ENCODE results near the gene UROC1. TPM values are rescaled to one million over a fixed set of nuclear protein-coding genes. Genes with fewer than 3 reads are reported as not detected.
A peak's percentile ranks its signal among the peaks of the same experiment; 100 is the strongest.

The UROC1 gene
- total RNA-seq, 3 donors from 2014 or later: not detected

- H3K4me3 ChIP-seq: no peak overlapping the region
- no peaks in the 10 kb centered on the region for H3K9me3 ChIP-seq
- peaks cover 17% of the 10 kb centered on the region for H3K4me1 ChIP-seq (ENCODE audit: low read depth)
- intact Hi-C loops (cut with DNase I, micrococcal nuclease): no loop called here
- ATAC-seq: no peak
- TF ChIP-seq CTCF (IDR thresholded peaks at IDR 0.05): no peak
- H3K36me3 ChIP-seq (ENCODE audit: low read depth): peaks cover 30% of the 10 kb centered on the region
- no peak for DNase-seq
Measured at GRCh38 chr3:126469479-126469878, 48.1 kb downstream of the UROC1 start.

- Histone ChIP-seq H3K36me3 (ENCODE audit: low read depth) (peaks cover 30% of the 10 kb centered on the region), H3K4me3 (no peak overlapping the region), H3K4me1 (ENCODE audit: low read depth) (peaks cover 6% of the 10 kb centered on the region), H3K9me3 (no peaks in the 10 kb centered on the region)
- intact Hi-C loops (cut with DNase I, micrococcal nuclease): no loop called here
- ATAC-seq: no peak
- no peak for TF ChIP-seq CTCF (IDR thresholded peaks at IDR 0.05)
- DNase-seq: no peak
Measured at GRCh38 chr3:126468028-126468891, 49.3 kb downstream of the UROC1 start.

- no peak for DNase-seq
- no peak for TF ChIP-seq CTCF (IDR thresholded peaks at IDR 0.05)
- H3K9me3 ChIP-seq: no peaks in the 10 kb centered on the region
- H3K4me3 ChIP-seq: no peak overlapping the region
- intact Hi-C loops (cut with DNase I, micrococcal nuclease): no loop called here
- no peaks in the 10 kb centered on the region for H3K4me1 ChIP-seq (ENCODE audit: low read depth)
- peaks cover 30% of the 10 kb centered on the region for H3K36me3 ChIP-seq (ENCODE audit: low read depth)
- no peak for ATAC-seq
Measured at GRCh38 chr3:126467611-126467955, 50.0 kb downstream of the UROC1 start.

- H3K4me3 ChIP-seq: no peak overlapping the region
- intact Hi-C loops (cut with DNase I, micrococcal nuclease): no loop called here
- no peaks in the 10 kb centered on the region for H3K9me3 ChIP-seq
- DNase-seq (no peak), ATAC-seq (no peak)
- H3K4me1 ChIP-seq (ENCODE audit: low read depth): no peaks in the 10 kb centered on the region
- peaks cover 30% of the 10 kb centered on the region for H3K36me3 ChIP-seq (ENCODE audit: low read depth)
- TF ChIP-seq CTCF (IDR thresholded peaks at IDR 0.05): no peak
Measured at GRCh38 chr3:126466886-126467610, 50.5 kb downstream of the UROC1 start.

GRCh38 chr3:126465928-126466544 is 51.5 kb downstream of the UROC1 start:
- Histone ChIP-seq H3K9me3 (no peaks in the 10 kb centered on the region), H3K4me3 (no peak overlapping the region), H3K36me3 (ENCODE audit: low read depth) (peaks cover 33% of the 10 kb centered on the region), H3K4me1 (ENCODE audit: low read depth) (no peaks in the 10 kb centered on the region)
- DNase-seq (peak in 1 of 3 donors; percentile 26), ATAC-seq (peak; percentile 29)
- TF ChIP-seq CTCF (IDR thresholded peaks at IDR 0.05): no peak
- intact Hi-C loops (cut with DNase I, micrococcal nuclease): no loop called here

All from mucosa of descending colon (tissue), 3 donors.